ENCODE results near the gene ATG7.
"Not testable (repeated sequence)": the region's sequence is repeated elsewhere in the genome, so short reads cannot be mapped to it uniquely, and the experiment has no call there.

The ATG7 gene

GRCh38 chr3:11461226-11461625 is 189.0 kb downstream of the ATG7 start:
- no peak overlapping the region for H3K4me3 ChIP-seq (ENCODE audit: low read depth, low read length)
- no peaks in the 10 kb centered on the region for H3K36me3 ChIP-seq (ENCODE audit: control insufficient read depth in 2 of 2, insufficient read depth in 1 of 2, low read length in 2 of 2)
- POLR2A ChIA-PET: no interaction called here
- H3K4me1 ChIP-seq (ENCODE audit: control insufficient read depth, insufficient read depth, low read length): no peaks in the 10 kb centered on the region
- CTCF ChIA-PET: no interaction called here
- H3K27ac ChIP-seq (ENCODE audit: extremely low read depth, low read depth, low read length): no peak overlapping the region
- H3K9me3 ChIP-seq (ENCODE audit: control insufficient read depth, insufficient read depth, low read depth, low read length): no peaks in the 10 kb centered on the region
- no peak for TF ChIP-seq ZNF155 (tag by site-specific recombination; IDR thresholded peaks at IDR 0.05)
- TF ChIP-seq ZNF555 (tag by site-specific recombination; conservative IDR thresholded peaks at IDR 0.05): no peak
- no peak for TF ChIP-seq OSR2 (tag by site-specific recombination; IDR thresholded peaks at IDR 0.05)
- TF ChIP-seq ZNF670 (tag by site-specific recombination; IDR thresholded peaks at IDR 0.05; ENCODE audit: low read depth): no peak
- TF ChIP-seq ZBTB26 (tag by site-specific recombination; optimal IDR thresholded peaks at IDR 0.05): no peak
- no peak for TF ChIP-seq ZXDB (tag by site-specific recombination; IDR thresholded peaks at IDR 0.05)
- TF ChIP-seq ZNF292 (tag by site-specific recombination; IDR thresholded peaks at IDR 0.05; ENCODE audit: borderline replicate concordance, low read depth): no peak
- TF ChIP-seq ZNF19 (tag by site-specific recombination; IDR thresholded peaks at IDR 0.05; ENCODE audit: low read depth): no peak
- TF ChIP-seq SCRT1 (tag by site-specific recombination; IDR thresholded peaks at IDR 0.05; ENCODE audit: borderline replicate concordance): no peak
- TF ChIP-seq ZNF704 (tag by site-specific recombination; IDR thresholded peaks at IDR 0.05): no peak
- no peak for TF ChIP-seq ZNF266 (tag by site-specific recombination; IDR thresholded peaks at IDR 0.05; ENCODE audit: low read depth)
- TF ChIP-seq ZNF548 (tag by site-specific recombination; IDR thresholded peaks at IDR 0.05): no peak
- TF ChIP-seq ZNF416 (tag by site-specific recombination; IDR thresholded peaks at IDR 0.05): no peak

- CTCF ChIA-PET: not testable (repeated sequence)
- 0 out of 2 replicates have a peak, but pooled peaks have one; percentile 41 for TF ChIP-seq ZSCAN23 (tag by site-specific recombination; IDR thresholded peaks at IDR 0.05)
- 0 out of 2 replicates have a peak, but pooled peaks have one; percentile 24 for TF ChIP-seq ZNF292 (tag by site-specific recombination; IDR thresholded peaks at IDR 0.05; ENCODE audit: borderline replicate concordance, low read depth)
- TF ChIP-seq ZNF560 (tag by site-specific recombination; IDR thresholded peaks at IDR 0.05; ENCODE audit: borderline replicate concordance): peak; percentile 90
- TF ChIP-seq ZBTB11 (tag by site-specific recombination; conservative IDR thresholded peaks at IDR 0.05; ENCODE audit: low read depth): peak; percentile 87
- 0 out of 2 replicates have a peak, but pooled peaks have one; percentile 49 for TF ChIP-seq ZBTB21 (tag by site-specific recombination; IDR thresholded peaks at IDR 0.05)
- peak; percentile 39; the same call in 1 of the 2 replicates for TF ChIP-seq ZNF354C (tag by site-specific recombination; IDR thresholded peaks at IDR 0.05; ENCODE audit: borderline replicate concordance, low read depth)
- peak; percentile 58; the same call in 1 of the 2 replicates for TF ChIP-seq ZNF121 (tag by site-specific recombination; IDR thresholded peaks at IDR 0.05)
- TF ChIP-seq ZNF341 (tag by site-specific recombination; IDR thresholded peaks at IDR 0.05; ENCODE audit: low read depth): peak; percentile 39; the same call in 1 of the 2 replicates
- TF ChIP-seq ZNF140 (tag by site-specific recombination; IDR thresholded peaks at IDR 0.05): peak; percentile 84
- TF ChIP-seq ZNF623 (tag by site-specific recombination; IDR thresholded peaks at IDR 0.05): peak; percentile 82
- TF ChIP-seq ZNF202 (tag by site-specific recombination; IDR thresholded peaks at IDR 0.05; ENCODE audit: borderline replicate concordance): peak; percentile 63; the same call in 1 of the 2 replicates
- peak; percentile 98 for TF ChIP-seq ZNF426 (tag by site-specific recombination; IDR thresholded peaks at IDR 0.05)
- TF ChIP-seq ZNF394 (tag by site-specific recombination; IDR thresholded peaks at IDR 0.05; ENCODE audit: borderline replicate concordance): peak; percentile 98
- TF ChIP-seq ZNF24 (tag by site-specific recombination; IDR thresholded peaks at IDR 0.05): 0 out of 2 replicates have a peak, but pooled peaks have one; percentile 31
- peak; percentile 34; the same call in 1 of the 2 replicates for TF ChIP-seq SP3 (tag by site-specific recombination; IDR thresholded peaks at IDR 0.05)
These were observed 190.5 kb downstream of the ATG7 start for GRCh38 chr3:11462673-11463072.

More at GRCh38 chr3:11462673-11463072, 190.5 kb downstream of the ATG7 start:
- H3K36me3 ChIP-seq (ENCODE audit: control insufficient read depth in 2 of 2, insufficient read depth in 1 of 2, low read length in 2 of 2); H3K4me3 ChIP-seq (ENCODE audit: low read depth, low read length); POLR2A ChIA-PET; H3K4me1 ChIP-seq (ENCODE audit: control insufficient read depth, insufficient read depth, low read length); H3K27ac ChIP-seq (ENCODE audit: extremely low read depth, low read depth, low read length); H3K9me3 ChIP-seq (ENCODE audit: control insufficient read depth, insufficient read depth, low read depth, low read length): not testable (repeated sequence)
